Caco-2 (cell line): ENCODE data around the gene ITGA11. TPM values are rescaled to one million over a fixed set of nuclear protein-coding genes. Genes with fewer than 3 reads are reported as not detected.

Experiments used
- BruUV-seq: library from RNA; stranded (reverse); fragments of 400-500 nt; replicated peaks from 2 replicates; lab custom pipeline; 2021; lab: Mats Ljungman, UMichigan
- CTCF ChIA-PET: fragments of 300-600 bp; sonication (Branson Sonifier 250); formaldehyde crosslinking; loops from one replicate; lab custom pipeline; 2022; ENCODE audit warnings: antibody characterized with exemption; lab: Charles Lee
- POLR2A ChIA-PET: fragments of 300-600 bp; sonication (Branson Sonifier 250); formaldehyde crosslinking; loops from one replicate; lab custom pipeline; 2022; ENCODE audit warnings: antibody characterized with exemption; lab: Charles Lee
- DNase-seq, 2 experiments: peaks; one replicate each; pipeline versions ENCODE4 v3.0.0 to v3.0.0-alpha.2; 2020 to 2022
- H3K27me3 ChIP-seq: replicated peaks from 2 replicates; pipeline ENCODE4 v1.6.0; 2011; ENCODE audit warnings: low read length; ENCODE audit not compliant: control insufficient read depth, insufficient read depth
- H3K36me3 ChIP-seq: 2 replicates; pipeline ENCODE4 v1.5.1; 2011; ENCODE audit warnings: low read length; ENCODE audit not compliant: control insufficient read depth, insufficient read depth
- H3K4me1 ChIP-seq: fragments of 250-450 bp; sonication (Bioruptor Pico); 2 replicates; pipeline ENCODE4 v1.5.1; 2020; ENCODE audit warnings: mild to moderate bottlenecking
- H3K4me3 ChIP-seq: 2 replicates; pipeline ENCODE4 v1.5.1; 2011; ENCODE audit warnings: low read depth, mild to moderate bottlenecking, control low read depth, low read length
- H3K9me3 ChIP-seq: fragments of 250-450 bp; sonication (Bioruptor Pico); 2 replicates; pipeline ENCODE4 v1.5.1; 2020; ENCODE audit warnings: mild to moderate bottlenecking, moderate library complexity
- H3K27ac Mint-ChIP-seq: one replicate; pipeline ENCODE4 v1.8.0; 2022; ENCODE audit warnings: mixed read lengths; ENCODE audit not compliant: unreplicated experiment
- H3K27me3 Mint-ChIP-seq: one replicate; pipeline ENCODE4 v1.8.0; 2022; ENCODE audit warnings: mixed read lengths; ENCODE audit not compliant: insufficient read depth, unreplicated experiment
- H3K36me3 Mint-ChIP-seq: one replicate; pipeline ENCODE4 v1.8.0; 2022; ENCODE audit warnings: mild to moderate bottlenecking, mixed read lengths; ENCODE audit not compliant: insufficient read depth, unreplicated experiment
- H3K4me1 Mint-ChIP-seq: one replicate; pipeline ENCODE4 v1.8.0; 2022; ENCODE audit warnings: low read depth, mixed read lengths; ENCODE audit not compliant: unreplicated experiment
- H3K4me3 Mint-ChIP-seq: one replicate; pipeline ENCODE4 v1.8.0; 2022; ENCODE audit warnings: mild to moderate bottlenecking, moderate library complexity, mixed read lengths; ENCODE audit not compliant: unreplicated experiment
- H3K9me3 Mint-ChIP-seq: one replicate; pipeline ENCODE4 v1.8.0; 2022; ENCODE audit warnings: mixed read lengths; ENCODE audit not compliant: unreplicated experiment
- intact Hi-C: fragments of 100-400 bp; cut with micrococcal nuclease; formaldehyde crosslinking; loops from one replicate; pipeline ENCODE4 v1.10.0; 2022; ENCODE audit not compliant: unreplicated experiment
- total RNA-seq: library from RNA; stranded (reverse); gene quantifications from 2 replicates; pipeline ENCODE4 v1.2.3, GENCODE V29; 2022
- TF ChIP-seq, protein P1 (sequence below), 2 experiments: fragments of 200-600 bp in 1 of 2; IDR thresholded peaks; 1 replicate in 1 of 2; 2 replicates in 1 of 2; pipeline versions ENCODE4 v1.5.1 to v1.8.0; 2011 to 2022; ENCODE audit warnings: antibody characterized with exemption in 1 of 2, control low read depth in 1 of 2, inconsistent platforms in 1 of 2, low read depth in 1 of 2, low read length in 1 of 2, mild to moderate bottlenecking in 1 of 2, moderate library complexity in 1 of 2; ENCODE audit not compliant: insufficient read depth in 1 of 2, severe bottlenecking in 1 of 2, unreplicated experiment in 1 of 2

ITGA11 gene
- total RNA-seq, 1 experiment from 2014 or later: 0.18 TPM

DNA sequence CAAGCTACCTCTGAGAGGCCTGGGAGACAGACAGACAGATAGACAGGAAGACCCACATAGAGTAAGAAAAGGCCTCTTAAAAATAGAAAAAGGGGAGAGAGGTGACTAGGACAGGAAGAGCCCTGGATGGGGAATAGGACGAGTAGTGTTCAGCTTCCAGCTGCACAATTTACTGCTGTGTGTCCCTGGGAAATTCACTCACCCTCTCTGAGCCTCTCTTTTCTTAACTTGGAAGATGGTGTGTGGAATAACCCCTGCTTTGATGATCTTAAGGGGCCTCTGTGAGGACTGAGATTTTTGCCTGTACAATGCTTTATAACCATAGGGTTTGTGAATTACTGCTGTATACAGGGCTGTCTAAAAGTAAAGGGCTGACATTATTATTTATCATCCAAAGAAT is 116.9 kb downstream of the ITGA11 start:
- Histone ChIP-seq H3K27me3 (no peaks in the 10 kb centered on the region), H3K4me3 (no peak overlapping the region), H3K4me1 (no peaks in the 10 kb centered on the region), H3K36me3 (no peaks in the 10 kb centered on the region), H3K9me3 (no peaks in the 10 kb centered on the region)
- POLR2A ChIA-PET: no interaction called here
- TF ChIP-seq, protein P1, sequence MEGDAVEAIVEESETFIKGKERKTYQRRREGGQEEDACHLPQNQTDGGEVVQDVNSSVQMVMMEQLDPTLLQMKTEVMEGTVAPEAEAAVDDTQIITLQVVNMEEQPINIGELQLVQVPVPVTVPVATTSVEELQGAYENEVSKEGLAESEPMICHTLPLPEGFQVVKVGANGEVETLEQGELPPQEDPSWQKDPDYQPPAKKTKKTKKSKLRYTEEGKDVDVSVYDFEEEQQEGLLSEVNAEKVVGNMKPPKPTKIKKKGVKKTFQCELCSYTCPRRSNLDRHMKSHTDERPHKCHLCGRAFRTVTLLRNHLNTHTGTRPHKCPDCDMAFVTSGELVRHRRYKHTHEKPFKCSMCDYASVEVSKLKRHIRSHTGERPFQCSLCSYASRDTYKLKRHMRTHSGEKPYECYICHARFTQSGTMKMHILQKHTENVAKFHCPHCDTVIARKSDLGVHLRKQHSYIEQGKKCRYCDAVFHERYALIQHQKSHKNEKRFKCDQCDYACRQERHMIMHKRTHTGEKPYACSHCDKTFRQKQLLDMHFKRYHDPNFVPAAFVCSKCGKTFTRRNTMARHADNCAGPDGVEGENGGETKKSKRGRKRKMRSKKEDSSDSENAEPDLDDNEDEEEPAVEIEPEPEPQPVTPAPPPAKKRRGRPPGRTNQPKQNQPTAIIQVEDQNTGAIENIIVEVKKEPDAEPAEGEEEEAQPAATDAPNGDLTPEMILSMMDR (IDR thresholded peaks at IDR 0.05; ENCODE audit: insufficient read depth in 1 of 2, low read depth in 1 of 2, low read length in 1 of 2, severe bottlenecking in 1 of 2, unreplicated experiment in 1 of 2): no peak
- no peak overlapping the region for H3K4me3 Mint-ChIP-seq
- no peak overlapping the region for H3K27ac Mint-ChIP-seq
- peaks cover 5% of the 10 kb centered on the region for H3K4me1 Mint-ChIP-seq
- no peaks in the 10 kb centered on the region for H3K36me3 Mint-ChIP-seq
- CTCF ChIA-PET: interaction anchor here (0.9 to 2.1 kb wide), 5 partner anchors 9 to 224 kb away, joined by 3 to 23 read pairs (median 5); no protein-coding TSS in a partner anchor
- intact Hi-C loops: no loop called here
- no peak for DNase-seq
- no peaks in the 10 kb centered on the region for H3K27me3 Mint-ChIP-seq
- no peaks in the 10 kb centered on the region for H3K9me3 Mint-ChIP-seq
- no TSS peak for BruUV-seq

GRCh38 chr15:68314563-68314962 is 117.4 kb downstream of the ITGA11 start:
- TF ChIP-seq, protein P1 (IDR thresholded peaks at IDR 0.05; ENCODE audit: insufficient read depth in 1 of 2, low read depth in 1 of 2, low read length in 1 of 2, severe bottlenecking in 1 of 2, unreplicated experiment in 1 of 2): no peak
- no peaks in the 10 kb centered on the region for H3K9me3 ChIP-seq
- DNase-seq: no peak
- H3K4me3 ChIP-seq: no peak overlapping the region
- intact Hi-C loops: no loop called here
- ChIA-PET CTCF (no interaction called here), POLR2A (no interaction called here)
- Mint-ChIP-seq H3K4me1 (peaks cover 5% of the 10 kb centered on the region), H3K9me3 (no peaks in the 10 kb centered on the region), H3K36me3 (no peaks in the 10 kb centered on the region), H3K27ac (no peak overlapping the region), H3K27me3 (no peaks in the 10 kb centered on the region), H3K4me3 (no peak overlapping the region)
- no peaks in the 10 kb centered on the region for H3K4me1 ChIP-seq
- BruUV-seq: no TSS peak
- H3K36me3 ChIP-seq: no peaks in the 10 kb centered on the region
- H3K27me3 ChIP-seq: no peaks in the 10 kb centered on the region

GRCh38 chr15:68313501-68314410 is 118.2 kb downstream of the ITGA11 start:
- Mint-ChIP-seq H3K36me3 (no peaks in the 10 kb centered on the region), H3K27ac (no peak overlapping the region), H3K9me3 (no peaks in the 10 kb centered on the region), H3K4me1 (peaks cover 5% of the 10 kb centered on the region), H3K4me3 (no peak overlapping the region), H3K27me3 (no peaks in the 10 kb centered on the region)
- TF ChIP-seq, protein P1 (IDR thresholded peaks at IDR 0.05; ENCODE audit: insufficient read depth in 1 of 2, low read depth in 1 of 2, low read length in 1 of 2, severe bottlenecking in 1 of 2, unreplicated experiment in 1 of 2): no peak
- ChIA-PET CTCF (no interaction called here), POLR2A (no interaction called here)
- intact Hi-C loops: no loop called here
- Histone ChIP-seq H3K36me3 (no peaks in the 10 kb centered on the region), H3K4me1 (no peaks in the 10 kb centered on the region), H3K9me3 (no peaks in the 10 kb centered on the region), H3K4me3 (no peak overlapping the region), H3K27me3 (no peaks in the 10 kb centered on the region)
- no peak for DNase-seq
- BruUV-seq: no TSS peak
